A549 (cell line): ENCODE measurements around the gene HTR2A. TPM values are rescaled to one million over a fixed set of nuclear protein-coding genes. Genes with fewer than 3 reads are reported as not detected.

Experiments used
- ATAC-seq, 2 experiments: fragments of 200-7000 bp in 1 of 2; fragments of >200 bp in 1 of 2; cut with Nextera tagmentation in 1 of 2; cut with Tn5 transposase in 1 of 2; 3 replicates each; pipeline versions ENCODE4 v1.8.0 to v1.9.1; 2018 to 2020; ENCODE audit warnings: mild to moderate bottlenecking in 1 of 2, moderate library complexity in 1 of 2
- CTCF ChIA-PET: fragments of 300-600 bp; sonication (Branson Sonifier 250); formaldehyde crosslinking; extraction: SDS; loops from one replicate; lab custom pipeline; 2021; ENCODE audit warnings: antibody characterized with exemption, inconsistent platforms; lab: Yijun Ruan, JAX
- POLR2A ChIA-PET: fragments of 350-600 bp; formaldehyde crosslinking; extraction: SDS; loops from one replicate; lab custom pipeline; 2021; ENCODE audit warnings: antibody characterized with exemption, inconsistent platforms; lab: Yijun Ruan, JAX
- DNase-seq, 2 experiments: peaks; one replicate each; pipeline versions ENCODE4 v3.0.0 to v3.0.0-alpha.2; 2011 to 2016; ENCODE audit warnings: low read depth in 1 of 2, low spot score in 1 of 2
- FAIRE-seq: peaks from 2 replicates; lab custom pipeline; 2011; peaks lifted over from hg19 to GRCh38; lab: Jason Lieb, UNC
- H3K27ac ChIP-seq, 2 experiments: fragments of >200 bp; sonication (Bioruptor Twin); formaldehyde crosslinking; 3 replicates each; pipeline ENCODE4 v1.5.1; 2016 to 2017
- H3K4me1 ChIP-seq: fragments of >200 bp; sonication (Bioruptor Twin); formaldehyde crosslinking; 3 replicates; pipeline ENCODE4 v1.6.1; 2016
- H3K4me2 ChIP-seq: fragments of >200 bp; sonication (Bioruptor Twin); formaldehyde crosslinking; 3 replicates; pipeline ENCODE4 v1.6.1; 2016
- H3K4me3 ChIP-seq: fragments of >200 bp; sonication (Bioruptor Twin); formaldehyde crosslinking; 3 replicates; pipeline ENCODE4 v1.5.1; 2016
- H3K9me3 ChIP-seq: fragments of >200 bp; sonication (Bioruptor Twin); formaldehyde crosslinking; 3 replicates; pipeline ENCODE4 v1.6.1; 2016
- ATOH8 ChIP-seq: fragments of 250-450 bp; sonication (Bioruptor Pico); IDR thresholded peaks from 2 replicates; pipeline ENCODE4 v1.5.0; 2020; ENCODE audit warnings: low read depth, mild to moderate bottlenecking, moderate library complexity
- CBX2 ChIP-seq: fragments of 200-600 bp; sonication (generic); IDR thresholded peaks from 2 replicates; pipeline ENCODE4 v1.6.1; 2016; ENCODE audit warnings: low read depth, mild to moderate bottlenecking, borderline replicate concordance
- CEBPB ChIP-seq, 2 experiments: fragments of >200 bp in 1 of 2; sonication (Bioruptor Twin) in 1 of 2; formaldehyde crosslinking in 1 of 2; IDR thresholded peaks; 2 replicates each; pipeline ENCODE4 v1.6.1; 2012 to 2016
- CTCF ChIP-seq: fragments of >200 bp; sonication (Bioruptor Twin); formaldehyde crosslinking; IDR thresholded peaks from 3 replicates; pipeline ENCODE4 v1.5.1; 2016
- FOXS1 ChIP-seq: fragments of 250-450 bp; sonication (Bioruptor Pico); IDR thresholded peaks from 2 replicates; pipeline ENCODE4 v1.5.0; 2020; ENCODE audit warnings: mild to moderate bottlenecking, moderate library complexity
- GATA3 ChIP-seq: IDR thresholded peaks from 2 replicates; pipeline ENCODE4 v1.6.1; 2012; ENCODE audit warnings: borderline replicate concordance
- HOXB13 ChIP-seq: fragments of 250-450 bp; sonication (Bioruptor Pico); IDR thresholded peaks from 2 replicates; pipeline ENCODE4 v1.5.0; 2020; ENCODE audit warnings: low read depth, mild to moderate bottlenecking, moderate library complexity
- HOXB5 ChIP-seq: fragments of 250-450 bp; sonication (Bioruptor Pico); IDR thresholded peaks from 2 replicates; pipeline ENCODE4 v1.5.0; 2020; ENCODE audit warnings: mild to moderate bottlenecking, moderate library complexity
- KDM1A ChIP-seq: fragments of 200-600 bp; sonication (generic); IDR thresholded peaks from 2 replicates; pipeline ENCODE4 v1.6.1; 2016; ENCODE audit warnings: low read depth, mild to moderate bottlenecking
- KDM5A ChIP-seq: fragments of 200-600 bp; sonication (generic); IDR thresholded peaks from 2 replicates; pipeline ENCODE4 v1.6.1; 2016; ENCODE audit warnings: antibody characterized with exemption, mild to moderate bottlenecking
- MAFK ChIP-seq: fragments of 450-650 bp; IDR thresholded peaks from 2 replicates; pipeline ENCODE4 v1.6.1; 2014; ENCODE audit not compliant: partially characterized antibody
- POLR2A ChIP-seq: IDR thresholded peaks from 2 replicates; pipeline ENCODE4 v1.6.1; 2012; ENCODE audit warnings: mild to moderate bottlenecking, low read length
- RAD21 ChIP-seq, 2 experiments: fragments of >200 bp in 1 of 2; sonication (Bioruptor Twin) in 1 of 2; formaldehyde crosslinking in 1 of 2; IDR thresholded peaks in 1 of 2; conservative IDR thresholded peaks in 1 of 2; 2 replicates in 1 of 2; 3 replicates in 1 of 2; pipeline ENCODE4 v1.6.1; 2012 to 2018; ENCODE audit warnings: inconsistent platforms in 1 of 2
- RCOR1 ChIP-seq: fragments of 150-350 bp; IDR thresholded peaks from 2 replicates; pipeline ENCODE4 v1.6.1; 2014; ENCODE audit warnings: antibody characterized with exemption, low read length, low read depth
- REST ChIP-seq: fragments of 200-600 bp; sonication (generic); IDR thresholded peaks from 2 replicates; pipeline ENCODE4 v1.6.1; 2016; ENCODE audit warnings: antibody characterized with exemption, mild to moderate bottlenecking, moderate library complexity
- SMC3 ChIP-seq: fragments of >200 bp; sonication (Bioruptor Twin); formaldehyde crosslinking; IDR thresholded peaks from 3 replicates; pipeline ENCODE4 v1.6.1; 2018; ENCODE audit warnings: inconsistent platforms
- TP53 ChIP-seq: fragments of 250-450 bp; sonication (Bioruptor Pico); IDR thresholded peaks from 2 replicates; pipeline ENCODE4 v1.5.0; 2021; ENCODE audit warnings: mild to moderate bottlenecking, moderate library complexity
- ZSCAN20 ChIP-seq: fragments of 250-450 bp; sonication (Bioruptor Pico); IDR thresholded peaks from 2 replicates; pipeline ENCODE4 v1.8.0; 2022; ENCODE audit warnings: mild to moderate bottlenecking, moderate library complexity
- WGBS: methylation state at CpG from one replicate; pipeline ENCODE4 v1.1.6; 2017; ENCODE audit errors: missing lambda C conversion rate; 5-methylcytosine and 5-hydroxymethylcytosine counted together
- polyA plus RNA-seq, 4 experiments: library from polyadenylated mRNA; depleted of rRNA in 3 of 4; stranded (reverse); fragments of >200 nt; fragmentation: RNase III in 1 of 4; extraction: RNeasy Plus Mini Kit Qiagen cat#74134 plus additional on column Dnase treatment in 1 of 4; gene quantifications; 2 replicates in 3 of 4; 3 replicates in 1 of 4; pipeline ENCODE4 v1.2.3, GENCODE V29; 2011 to 2017

The HTR2A gene
- polyA plus RNA-seq, 2 of the 4 experiments (the other 2 are of a cell fraction) = not detected

- H3K27ac ChIP-seq = no peak overlapping the region
- TF ChIP-seq ZSCAN20 (CRISPR knock-in tag) = no peak
- TF ChIP-seq FOXS1 = no peak
- TF ChIP-seq HOXB5 (CRISPR knock-in tag) = no peak
- peak; percentile 28 to 50; a peak in 3 of 5 replicates for TF ChIP-seq RAD21 (conservative IDR thresholded peaks at IDR 0.05 in 1 of 2, IDR thresholded peaks at IDR 0.05 in 1 of 2)
- TF ChIP-seq SMC3 = peak; percentile 61
- TF ChIP-seq POLR2A = no peak
- TF ChIP-seq REST = no peak
- TF ChIP-seq CTCF = peak; percentile 71
- H3K9me3 ChIP-seq = no peaks in the 10 kb centered on the region
- H3K4me1 ChIP-seq = no peaks in the 10 kb centered on the region
- H3K4me2 ChIP-seq = peak overlapping the region; percentile 90
- H3K4me3 ChIP-seq = peak overlapping the region; percentile 43
- 2% methylated on average over 23 of the region's 34 CpGs for WGBS
- ChIA-PET POLR2A (no interaction called here), CTCF (interaction anchor here (0.6 to 1.8 kb wide), 14 partner anchors 8 to 386 kb away, joined by 3 to 9 read pairs (median 4); no protein-coding TSS in a partner anchor)
- DNase-seq (peak; percentile 19 to 31), FAIRE-seq (no peak), ATAC-seq (peak; percentile 89 to 97)
These were observed 2.9 kb downstream of the HTR2A start for GRCh38 chr13:46893798-46894560.

GRCh38 chr13:46893221-46893740, 3.6 kb downstream of the HTR2A start:
- no peak for TF ChIP-seq TP53 (CRISPR knock-in tag)
- TF ChIP-seq CBX2 = no peak
- no peak for TF ChIP-seq RCOR1
- TF ChIP-seq CEBPB (IDR thresholded peaks at IDR 0.05) = no peak
- TF ChIP-seq HOXB13 (CRISPR knock-in tag) = no peak
- no peak for TF ChIP-seq MAFK
- no peak for TF ChIP-seq GATA3
- CTCF ChIA-PET = interaction anchor here (0.6 to 1.8 kb wide), 7 partner anchors 9 to 128 kb away, joined by 3 to 9 read pairs (median 4); no protein-coding TSS in a partner anchor
- 20% methylated on average over 3 of the region's 4 CpGs for WGBS
- Histone ChIP-seq H3K27ac (no peak overlapping the region), H3K4me3 (peak overlapping the region; percentile 43; the same call in 2 of the 3 replicates), H3K4me1 (no peaks in the 10 kb centered on the region), H3K9me3 (no peaks in the 10 kb centered on the region), H3K4me2 (peak overlapping the region; percentile 90)
- POLR2A ChIA-PET = no interaction called here
- ATAC-seq = peak in 1 of 2 experiments; percentile 17; a peak in 1 of 6 replicates
- FAIRE-seq = no peak
- DNase-seq = no peak

- H3K4me3 ChIP-seq = no peak overlapping the region
- 22% methylated on average over 4 of the region's 4 CpGs for WGBS
- POLR2A ChIA-PET = no interaction called here
- H3K4me2 ChIP-seq = no peak overlapping the region
- ATAC-seq = no peak
- FAIRE-seq = no peak
- H3K9me3 ChIP-seq = no peaks in the 10 kb centered on the region
- H3K27ac ChIP-seq = no peak overlapping the region
- H3K4me1 ChIP-seq = no peaks in the 10 kb centered on the region
- TF ChIP-seq ATOH8 = no peak
- no peak for TF ChIP-seq KDM1A
- TF ChIP-seq KDM5A = no peak
- TF ChIP-seq, all 56 proteins: peak for 0
- DNase-seq = no peak
- CTCF ChIA-PET = no interaction called here
These were observed 11.8 kb downstream of the HTR2A start for GRCh38 chr13:46885018-46885417.
